Ureter (tissue), 1 donor: ENCODE measurements around the gene FRMD3. TPM values are rescaled to one million over a fixed set of nuclear protein-coding genes. Genes with fewer than 3 reads are reported as not detected.
"Not testable (repeated sequence)": the region's sequence is repeated elsewhere in the genome, so short reads cannot be mapped to it uniquely, and the experiment has no call there.

ENCODE experiments used
- DNase-seq: peaks from one replicate; pipeline ENCODE4 v3.0.0-alpha.2; 2020; ENCODE audit warnings: low spot score
- total RNA-seq: library from RNA; stranded (reverse); gene quantifications from one replicate; pipeline ENCODE4 v1.2.4, GENCODE V29; 2023
- donor health status: DM: yes; HTN: yes; CAD: no.

Gene FRMD3
- total RNA-seq, 1 donor from 2014 or later = 16.8 TPM

DNA sequence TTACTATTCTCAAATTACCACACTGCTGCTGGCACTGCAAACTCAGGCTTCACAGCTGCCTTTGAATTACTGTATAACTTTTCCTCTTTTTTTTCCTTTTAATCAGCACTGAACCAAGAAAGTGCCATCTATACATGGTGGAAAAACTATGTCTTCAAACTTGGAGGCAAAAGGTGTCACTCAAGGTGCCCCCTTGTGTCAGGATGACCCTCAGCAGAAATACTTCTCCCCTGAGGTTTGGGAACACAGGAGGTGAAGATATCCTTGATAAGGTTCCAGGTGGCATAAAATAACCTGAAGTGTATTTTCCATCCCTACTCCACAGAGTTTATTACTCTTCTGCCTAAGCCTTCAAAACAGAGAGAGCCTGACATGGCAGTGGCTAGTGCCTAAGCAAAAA is 14.5 kb downstream of the FRMD3 start:
- no peak for DNase-seq

- no peak for DNase-seq
These were observed 16.8 kb downstream of the FRMD3 start for GRCh38 chr9:83521411-83521810.

DNA sequence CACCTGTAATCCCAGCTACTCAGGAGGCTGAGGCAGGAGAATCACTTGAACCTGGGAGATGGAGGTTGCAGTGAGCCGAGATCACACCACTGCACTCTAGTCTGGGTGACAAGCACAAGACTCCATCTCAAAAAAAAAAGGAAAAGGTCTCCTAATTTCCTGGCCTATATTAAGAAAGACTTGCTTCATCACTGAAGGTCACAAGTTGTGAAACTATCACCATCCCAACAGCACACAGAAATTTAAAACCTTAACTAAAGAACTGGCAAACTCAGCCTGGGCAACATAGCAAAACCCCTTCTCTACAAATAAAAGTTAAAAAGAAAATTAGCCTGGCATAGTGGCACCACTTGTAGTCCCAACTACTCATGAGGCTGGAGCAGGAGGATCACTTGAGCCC is 17.2 kb downstream of the FRMD3 start:
- DNase-seq = no peak

DNA sequence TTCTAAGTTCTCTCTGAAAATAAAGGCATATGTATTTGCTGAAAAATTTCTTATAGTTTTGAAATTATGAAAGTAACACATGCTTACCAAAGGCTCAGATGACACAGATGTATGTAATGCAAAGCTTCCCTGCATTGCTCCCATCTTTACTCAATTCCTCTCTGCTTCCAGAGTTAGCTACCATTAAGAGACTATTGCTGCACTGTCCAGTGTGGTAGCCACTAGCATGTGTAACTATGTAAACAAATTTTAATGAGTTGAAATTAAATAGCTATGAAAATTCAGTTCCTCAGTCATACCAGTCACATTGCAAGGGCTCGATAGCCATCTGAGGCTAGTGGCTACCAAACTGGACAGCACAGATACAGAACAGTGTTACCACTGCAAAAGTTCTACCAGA is 17.9 kb downstream of the FRMD3 start:
- no peak for DNase-seq

DNA sequence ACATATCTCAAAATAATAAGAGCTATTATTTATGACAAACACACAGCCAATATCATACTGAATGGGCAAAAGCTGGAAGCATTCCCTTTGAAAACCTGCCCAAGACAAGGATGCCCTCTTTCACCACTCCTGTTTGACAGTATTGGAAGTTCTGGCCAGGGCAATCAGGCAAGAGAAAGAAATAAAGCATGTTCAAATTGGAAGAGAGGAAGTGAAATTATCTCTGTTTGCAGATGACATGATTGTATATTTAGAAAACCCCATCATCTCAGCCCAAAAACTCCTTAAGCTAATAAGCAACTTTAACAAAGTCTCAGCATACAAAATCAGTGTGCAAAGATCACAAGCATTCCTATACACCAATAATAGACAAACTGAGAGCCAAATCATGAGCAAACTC is 20.2 kb downstream of the FRMD3 start:
- not testable (repeated sequence) for DNase-seq

DNA sequence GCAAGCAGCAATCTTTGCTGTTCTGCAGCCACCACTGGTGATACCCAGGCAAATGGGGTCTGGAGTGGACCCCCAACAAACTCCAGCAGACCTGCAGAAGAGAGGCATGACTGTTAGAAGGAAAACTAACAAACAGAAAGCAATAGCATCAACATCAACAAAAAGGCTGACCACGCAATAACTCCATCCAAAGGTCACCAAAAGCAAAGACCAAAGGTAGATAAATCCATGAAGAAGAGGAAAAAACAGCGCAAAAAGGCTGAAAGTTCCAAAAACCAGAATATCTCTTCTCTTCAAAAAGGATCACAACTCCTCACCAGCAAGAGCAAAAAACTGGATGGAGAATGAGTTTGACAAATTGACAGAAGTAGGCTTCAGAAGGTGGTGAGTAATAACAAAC is 23.4 kb downstream of the FRMD3 start:
- DNase-seq = no peak

DNA sequence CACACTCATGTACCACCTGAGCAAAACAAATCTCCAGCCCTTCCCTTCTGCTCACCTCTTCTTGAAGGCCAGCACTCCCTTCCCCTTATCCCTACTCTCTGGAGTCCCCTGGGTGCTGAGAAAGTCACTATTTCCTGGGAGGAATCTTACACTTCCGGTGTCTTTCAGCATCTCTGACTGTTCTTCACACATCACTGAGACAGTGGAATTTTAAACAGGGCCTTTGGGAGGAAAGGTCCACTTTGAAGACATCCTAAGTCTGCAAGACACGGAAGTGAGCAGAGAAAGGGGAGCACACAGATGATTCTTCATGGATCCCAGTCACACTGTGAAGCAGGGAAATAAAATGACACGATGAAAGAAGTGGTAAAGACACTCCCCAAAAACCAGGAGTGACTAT is 25.6 kb downstream of the FRMD3 start:
- no peak for DNase-seq

- DNase-seq = no peak
These were observed 27.1 kb downstream of the FRMD3 start for GRCh38 chr9:83511051-83511450.

- no peak for DNase-seq
These were observed 28.8 kb downstream of the FRMD3 start for GRCh38 chr9:83509402-83509801.

DNA sequence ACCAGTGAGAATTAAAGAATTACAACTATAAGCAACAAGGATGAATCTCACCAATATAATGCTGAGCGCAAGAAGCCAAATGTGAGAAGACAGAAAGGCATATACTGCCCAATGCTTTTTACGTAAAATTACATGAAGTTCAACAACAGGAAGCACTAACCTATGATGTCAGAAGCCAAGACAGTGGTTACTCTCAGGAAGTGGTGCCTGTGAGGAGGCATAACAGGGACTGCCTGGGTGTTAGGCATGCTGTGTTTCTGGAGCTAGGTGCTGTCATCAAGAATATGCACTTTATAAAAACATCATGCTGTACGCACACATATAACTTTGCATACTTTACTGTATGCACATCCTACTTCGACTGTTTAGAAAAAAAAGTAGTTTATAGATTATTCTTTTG is 30.1 kb downstream of the FRMD3 start:
- no peak for DNase-seq

DNA sequence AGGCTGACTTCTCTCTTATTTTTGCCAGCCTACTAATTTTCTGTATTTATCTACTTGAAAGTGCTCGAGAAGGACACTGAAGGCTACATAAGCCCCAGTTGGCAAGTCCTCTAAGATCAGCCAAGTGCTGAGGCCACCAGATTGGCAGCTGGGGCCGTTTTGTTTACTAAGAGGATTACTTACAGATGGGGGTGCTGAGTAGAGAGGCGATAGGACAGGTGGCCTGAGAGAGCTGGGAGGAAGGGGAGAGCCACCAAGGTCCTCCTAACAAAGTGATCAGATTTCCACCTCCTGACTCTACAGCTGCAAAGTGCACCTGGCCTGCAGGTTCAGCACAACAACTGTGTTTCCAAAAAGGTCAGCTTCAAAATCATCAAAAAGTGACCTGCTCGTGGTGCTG is 32.9 kb downstream of the FRMD3 start:
- no peak for DNase-seq

DNA sequence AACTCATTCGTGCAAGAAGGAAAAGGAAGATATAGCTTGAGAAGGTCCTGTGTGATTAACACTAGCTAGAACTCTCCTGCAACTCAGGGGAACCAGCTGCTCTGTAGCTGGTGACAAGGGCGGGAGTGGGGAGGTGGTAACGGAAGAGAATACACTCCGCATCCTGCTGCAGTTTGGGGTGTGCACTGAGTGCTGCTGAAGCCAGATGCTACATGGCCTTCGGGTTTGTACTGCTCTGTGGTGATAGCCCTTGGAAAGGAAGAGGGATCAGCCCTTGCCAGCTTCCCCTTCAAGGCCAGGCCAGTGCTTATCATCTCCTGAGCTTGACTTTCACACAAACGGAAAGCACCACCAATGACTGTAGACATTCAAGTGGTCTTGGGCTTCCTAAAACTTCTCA is 34.3 kb downstream of the FRMD3 start:
- no peak for DNase-seq

DNA sequence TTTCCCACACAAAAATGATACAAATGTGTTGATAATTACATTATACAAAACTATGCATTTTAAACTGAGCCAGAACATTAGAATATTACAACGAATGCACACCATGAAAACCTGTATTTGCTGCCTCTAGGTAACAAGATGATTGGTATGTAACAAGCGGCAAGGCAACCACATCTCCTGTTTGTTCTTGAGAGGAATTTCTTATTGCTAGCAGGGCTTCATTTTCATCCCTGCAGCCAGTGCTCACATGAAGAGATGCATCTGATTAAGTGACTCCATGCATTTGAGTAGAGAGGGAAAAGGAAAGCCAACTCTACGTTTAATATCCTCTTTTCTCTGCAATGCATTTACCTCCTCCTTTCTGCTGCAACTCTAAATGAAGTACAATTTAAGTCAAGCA is 36.6 kb downstream of the FRMD3 start:
- no peak for DNase-seq

- no peak for DNase-seq
These were observed 40.8 kb downstream of the FRMD3 start for GRCh38 chr9:83497441-83497840.

DNA sequence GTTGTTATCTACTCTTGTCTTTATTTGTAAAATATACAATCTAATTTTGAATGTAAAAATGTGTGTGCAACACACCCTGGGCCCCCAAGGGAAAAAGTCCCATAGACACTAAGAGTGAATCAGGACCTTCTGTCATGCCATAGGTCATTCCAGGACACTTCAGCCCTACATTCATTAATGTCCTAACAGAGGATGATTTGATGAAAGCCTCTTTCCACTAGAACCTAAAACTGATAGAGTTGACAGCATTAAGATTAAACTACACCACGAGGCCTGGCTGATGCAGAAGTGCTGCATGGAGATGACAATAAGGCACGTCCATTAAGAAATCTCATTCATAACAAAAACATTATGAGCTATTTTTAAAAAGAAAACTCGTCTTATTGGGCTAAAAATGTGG is 46.2 kb downstream of the FRMD3 start:
- DNase-seq = no peak

GRCh38 chr9:83491413-83491812 is 46.8 kb downstream of the FRMD3 start:
- DNase-seq = no peak

- DNase-seq = no peak
These were observed 48.2 kb downstream of the FRMD3 start for GRCh38 chr9:83489961-83490360.

DNA sequence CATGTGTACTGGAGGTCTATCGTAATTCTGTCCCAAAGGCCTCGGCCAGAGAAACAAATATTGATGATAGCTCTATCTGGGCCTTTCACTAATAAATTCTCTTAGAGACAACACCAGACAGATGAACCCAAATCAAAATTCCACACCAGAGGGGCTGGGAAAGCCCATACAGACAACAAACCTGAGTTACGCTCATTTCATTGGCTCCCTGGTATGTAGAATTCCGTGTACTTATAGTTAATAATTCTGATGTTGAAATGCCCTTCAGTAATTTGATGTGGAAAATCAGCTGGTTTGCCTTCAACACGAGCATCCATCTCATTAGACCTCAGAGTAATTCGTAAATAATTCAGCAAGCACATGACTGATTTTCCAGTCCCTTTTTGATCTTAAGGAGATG is 53.2 kb downstream of the FRMD3 start:
- no peak for DNase-seq

DNA sequence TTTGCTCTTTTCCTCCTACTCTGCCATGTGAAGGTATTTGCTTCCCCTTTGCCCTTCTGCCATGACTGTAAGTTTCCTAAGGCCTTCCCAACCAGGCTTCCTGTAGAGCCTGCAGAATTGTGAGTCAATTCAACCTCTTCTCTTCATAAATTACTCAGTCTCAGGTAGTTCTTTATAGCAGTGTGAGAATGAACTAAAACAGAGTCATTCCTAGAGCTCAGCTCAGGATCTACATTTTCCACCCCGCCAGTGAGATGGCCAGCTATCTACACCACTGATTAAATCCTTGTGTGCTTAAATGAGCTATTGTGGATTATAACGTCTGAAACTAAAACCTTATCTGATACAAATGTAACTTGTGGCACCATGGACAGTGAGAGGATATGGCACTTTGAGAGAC is 55.0 kb downstream of the FRMD3 start:
- no peak for DNase-seq

DNA sequence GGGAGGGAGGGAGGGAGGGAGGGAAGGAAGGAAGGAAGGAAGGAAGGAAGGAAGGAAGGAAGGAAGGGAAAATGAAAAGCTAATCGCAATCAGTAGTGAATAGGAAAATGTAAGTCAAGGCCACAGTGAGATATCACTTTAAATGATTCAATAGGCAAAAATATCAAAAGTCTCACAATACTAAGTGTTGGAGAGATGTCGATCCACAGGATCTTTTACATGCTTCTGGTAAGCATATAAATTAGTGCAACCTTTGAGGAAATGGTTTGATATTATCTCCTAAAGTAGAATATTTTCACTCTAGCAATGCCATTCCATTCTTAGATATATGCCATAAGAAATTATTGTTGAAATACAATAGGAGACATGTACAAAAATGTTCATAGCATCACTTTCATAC is 58.4 kb downstream of the FRMD3 start:
- DNase-seq = no peak

DNA sequence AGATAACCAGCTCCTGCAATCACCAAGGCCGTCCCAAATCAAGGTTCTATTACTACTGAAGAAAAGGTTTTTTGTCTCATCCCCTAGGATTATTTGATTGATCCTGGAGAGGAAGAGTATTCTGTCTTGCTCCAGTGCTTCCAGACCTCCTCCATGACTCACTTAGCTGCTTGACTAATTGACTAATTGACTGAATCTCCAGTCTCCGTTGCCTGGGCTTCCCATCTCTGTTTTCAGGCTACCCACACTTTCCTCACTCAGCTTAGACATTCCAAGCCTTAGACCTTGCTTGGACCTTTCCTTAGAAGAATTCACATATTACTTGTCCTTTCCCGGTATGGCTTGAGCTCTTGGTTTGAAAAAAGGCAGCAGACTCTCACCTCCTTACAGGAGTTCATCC is 60.6 kb downstream of the FRMD3 start:
- DNase-seq = no peak

DNA sequence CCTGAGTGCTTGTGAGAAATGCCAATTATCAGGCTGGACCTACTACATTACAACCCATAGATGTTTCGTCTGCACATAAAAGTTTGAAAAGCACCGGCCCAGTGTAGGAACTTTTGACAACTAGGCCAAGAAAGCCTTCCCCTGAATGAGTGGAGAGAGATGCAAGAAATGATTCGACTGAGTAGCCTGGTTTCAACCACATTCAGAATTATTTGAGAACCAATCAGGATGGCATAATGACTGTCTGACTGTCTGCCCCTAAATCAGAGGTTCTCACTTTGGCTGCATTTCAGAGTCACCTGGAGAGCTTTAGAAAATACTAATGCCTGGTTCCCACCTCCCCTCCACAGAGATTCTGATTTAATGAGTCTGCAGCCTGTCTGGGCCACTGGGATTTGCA is 61.1 kb downstream of the FRMD3 start:
- no peak for DNase-seq

DNA sequence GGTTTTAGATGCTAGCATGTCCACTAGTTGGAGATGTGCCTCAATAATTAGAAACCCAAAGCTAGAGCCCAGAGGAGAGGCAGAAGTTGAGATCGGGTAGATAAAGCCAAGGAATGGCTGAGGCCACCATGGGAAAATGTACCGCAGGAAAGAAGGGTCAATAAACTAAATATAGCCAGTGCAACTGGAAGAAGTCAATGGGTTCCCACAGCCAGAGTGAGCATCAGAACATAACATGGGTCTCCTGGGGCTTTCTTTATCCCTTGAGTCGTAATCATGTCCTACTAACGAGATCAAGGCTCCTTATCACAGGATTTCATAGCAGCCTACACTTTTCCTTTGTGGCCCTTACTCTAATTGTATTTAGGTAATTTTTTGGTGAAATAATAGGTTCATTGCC is 61.7 kb downstream of the FRMD3 start:
- DNase-seq = no peak

DNA sequence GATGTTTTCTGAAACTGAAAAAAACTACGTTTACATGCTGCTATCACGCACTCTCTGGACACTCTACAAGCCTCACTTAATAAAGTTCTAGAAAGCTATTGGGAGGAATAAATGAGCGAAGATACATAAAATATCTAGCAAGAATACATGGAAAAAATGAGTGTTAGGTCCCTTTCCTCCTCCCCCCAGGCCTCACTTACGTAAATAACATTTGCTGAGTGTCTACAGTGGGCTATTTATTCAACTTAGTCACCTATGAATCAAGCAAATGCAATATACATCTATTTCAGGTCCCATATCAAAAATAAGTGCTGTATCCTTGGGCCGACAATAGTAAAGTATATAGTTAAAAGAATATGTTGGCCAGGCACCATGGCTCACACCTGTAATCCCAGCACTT is 62.5 kb downstream of the FRMD3 start:
- no peak for DNase-seq

- no peak for DNase-seq
These were observed 63.6 kb downstream of the FRMD3 start for GRCh38 chr9:83474631-83475030.
